ENCODE results near the gene SIGMAR1. TPM values are rescaled to one million over a fixed set of nuclear protein-coding genes. Genes with fewer than 3 reads are reported as not detected.

Gene SIGMAR1
- total RNA-seq, 1 experiment from 2014 or later: 99.8 TPM

DNA sequence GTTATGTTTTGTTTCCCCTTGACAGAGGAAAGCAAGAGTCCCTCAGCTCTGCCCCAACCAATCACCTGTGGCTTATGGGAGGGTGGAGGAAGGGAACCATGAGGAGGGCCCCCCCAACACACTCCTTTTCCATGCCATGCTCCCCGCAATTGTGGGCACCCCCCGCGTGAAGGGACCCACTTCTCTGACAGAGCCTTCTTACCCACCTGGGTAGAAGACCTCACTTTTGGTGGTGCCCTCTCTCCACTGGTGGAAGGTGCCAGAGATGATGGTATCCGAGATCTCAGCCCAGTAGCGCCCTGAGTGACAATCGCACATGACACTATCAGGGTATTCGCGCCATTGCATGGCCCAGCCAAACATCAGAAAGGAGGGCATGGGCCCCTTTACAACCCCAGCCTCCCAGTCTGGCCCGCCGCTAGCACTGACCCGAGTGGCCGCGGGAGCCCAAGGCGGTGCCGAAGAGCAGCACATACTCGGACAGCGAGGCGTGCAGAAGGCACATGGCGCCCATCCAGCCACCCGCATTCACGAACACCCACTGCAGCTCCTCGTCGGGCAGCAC is 714 bp downstream of the SIGMAR1 start:
- intact Hi-C loops (cut with micrococcal nuclease): no loop called here
- Mint-ChIP-seq H3K36me3 (ENCODE audit: insufficient read depth, unreplicated experiment) (peaks cover 22% of the 10 kb centered on the region), H3K4me3 (ENCODE audit: unreplicated experiment) (peak overlapping the region; percentile 92), H3K27ac (ENCODE audit: low read depth, unreplicated experiment) (peak overlapping the region; percentile 97), H3K9me3 (ENCODE audit: unreplicated experiment) (no peaks in the 10 kb centered on the region), H3K27me3 (ENCODE audit: insufficient read depth, unreplicated experiment) (no peaks in the 10 kb centered on the region), H3K4me1 (ENCODE audit: insufficient read depth, unreplicated experiment) (peaks cover 31% of the 10 kb centered on the region)
- TF ChIP-seq, protein P1, sequence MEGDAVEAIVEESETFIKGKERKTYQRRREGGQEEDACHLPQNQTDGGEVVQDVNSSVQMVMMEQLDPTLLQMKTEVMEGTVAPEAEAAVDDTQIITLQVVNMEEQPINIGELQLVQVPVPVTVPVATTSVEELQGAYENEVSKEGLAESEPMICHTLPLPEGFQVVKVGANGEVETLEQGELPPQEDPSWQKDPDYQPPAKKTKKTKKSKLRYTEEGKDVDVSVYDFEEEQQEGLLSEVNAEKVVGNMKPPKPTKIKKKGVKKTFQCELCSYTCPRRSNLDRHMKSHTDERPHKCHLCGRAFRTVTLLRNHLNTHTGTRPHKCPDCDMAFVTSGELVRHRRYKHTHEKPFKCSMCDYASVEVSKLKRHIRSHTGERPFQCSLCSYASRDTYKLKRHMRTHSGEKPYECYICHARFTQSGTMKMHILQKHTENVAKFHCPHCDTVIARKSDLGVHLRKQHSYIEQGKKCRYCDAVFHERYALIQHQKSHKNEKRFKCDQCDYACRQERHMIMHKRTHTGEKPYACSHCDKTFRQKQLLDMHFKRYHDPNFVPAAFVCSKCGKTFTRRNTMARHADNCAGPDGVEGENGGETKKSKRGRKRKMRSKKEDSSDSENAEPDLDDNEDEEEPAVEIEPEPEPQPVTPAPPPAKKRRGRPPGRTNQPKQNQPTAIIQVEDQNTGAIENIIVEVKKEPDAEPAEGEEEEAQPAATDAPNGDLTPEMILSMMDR (IDR thresholded peaks at IDR 0.05; ENCODE audit: unreplicated experiment): no peak
- DNase-seq (ENCODE audit: unreplicated experiment): no peak
- no TSS peak for BruUV-seq (replicated peaks)
- POLR2A ChIA-PET: interaction anchor here (0.8 to 3.8 kb wide), 13 partner anchors 9 to 968 kb away, joined by 3 to 48 read pairs (median 6); partner anchors contain the start of genes CCL27, DCTN3, GALT and RPP25L
- CTCF ChIA-PET: interaction anchor here (0.6 to 6.5 kb wide), 7 partner anchors 9 to 305 kb away, joined by 3 to 113 read pairs (median 4); partner anchors contain the start of genes GALT and RPP25L

DNA sequence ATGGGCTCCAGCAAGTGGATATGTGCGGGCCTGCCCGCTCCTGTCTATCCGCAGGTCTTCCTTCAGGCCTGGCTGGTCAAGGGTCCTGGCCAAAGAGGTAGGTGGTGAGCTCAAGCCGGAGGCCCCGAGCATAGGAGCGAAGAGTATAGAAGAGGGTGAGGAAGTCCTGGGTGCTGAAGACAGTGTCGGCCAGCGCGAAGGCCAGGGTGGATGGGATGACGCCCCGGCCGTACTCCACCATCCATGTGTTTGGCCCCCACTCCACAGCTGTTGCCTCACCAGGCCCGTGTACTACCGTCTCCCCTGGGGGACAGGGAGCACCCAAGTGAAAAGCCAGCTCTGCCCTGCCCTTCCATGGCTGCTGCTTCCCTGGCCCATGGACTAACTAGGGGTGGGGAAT is 2.0 kb downstream of the SIGMAR1 start:
- ChIA-PET CTCF (interaction anchor here (0.6 to 6.5 kb wide), 13 partner anchors 10 to 615 kb away, joined by 3 to 113 read pairs (median 6); partner anchors contain the start of genes DCTN3, GALT and RPP25L), POLR2A (interaction anchor here (0.6 to 3.8 kb wide), 4 partner anchors 10 to 29 kb away, joined by 4 to 48 read pairs (median 12); partner anchors contain the start of genes GALT and RPP25L)
- Mint-ChIP-seq H3K4me3 (ENCODE audit: unreplicated experiment) (peak overlapping the region; percentile 92), H3K27ac (ENCODE audit: low read depth, unreplicated experiment) (peak overlapping the region; percentile 49), H3K36me3 (ENCODE audit: insufficient read depth, unreplicated experiment) (peaks cover 22% of the 10 kb centered on the region), H3K9me3 (ENCODE audit: unreplicated experiment) (no peaks in the 10 kb centered on the region), H3K27me3 (ENCODE audit: insufficient read depth, unreplicated experiment) (peaks cover 5% of the 10 kb centered on the region), H3K4me1 (ENCODE audit: insufficient read depth, unreplicated experiment) (peaks cover 30% of the 10 kb centered on the region)
- intact Hi-C loops (cut with micrococcal nuclease): no loop called here
- TF ChIP-seq, protein P1 (IDR thresholded peaks at IDR 0.05; ENCODE audit: unreplicated experiment): no peak
- no peak for DNase-seq (ENCODE audit: unreplicated experiment)
- no TSS peak for BruUV-seq (replicated peaks)

DNA sequence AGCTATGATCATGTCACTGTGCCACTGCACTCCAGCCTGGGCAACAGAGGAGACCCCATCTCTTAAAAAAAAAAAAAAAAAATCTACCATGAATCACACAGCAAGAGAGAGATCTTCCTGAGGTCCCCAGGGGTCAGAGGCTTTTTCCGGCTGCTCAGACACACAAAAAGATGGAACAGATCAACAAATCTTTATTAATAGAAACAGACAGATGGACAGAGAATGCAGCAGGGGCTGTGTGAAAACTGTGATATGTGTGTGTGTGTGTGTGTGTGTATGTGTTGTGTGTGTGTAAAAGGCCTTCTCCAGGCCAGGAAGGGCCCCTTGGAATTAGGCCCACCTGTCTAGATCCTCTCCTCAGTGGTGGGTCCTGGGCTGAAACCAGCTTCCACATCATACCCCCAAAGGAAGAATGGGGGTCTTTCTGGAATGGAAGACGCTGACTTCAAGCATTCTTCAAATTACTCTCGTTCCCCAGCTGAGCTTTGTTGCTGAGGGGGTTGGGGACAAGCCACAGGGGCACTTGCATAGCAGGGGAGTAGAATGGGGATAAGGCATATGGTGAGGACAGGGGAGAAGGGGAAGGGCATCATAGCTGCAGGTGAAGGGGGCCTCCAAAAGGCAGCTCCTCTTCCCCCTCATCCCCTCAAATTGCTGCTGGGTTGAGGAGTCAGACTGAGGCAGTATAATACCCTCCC is 2.9 kb downstream of the SIGMAR1 start:
- intact Hi-C loops (cut with micrococcal nuclease): loop anchor here (1.0 kb wide), 1 partner anchor 22 kb away; the partner anchor contains the start of gene RPP25L
- peaks cover 36% of the 10 kb centered on the region for H3K4me1 Mint-ChIP-seq (ENCODE audit: insufficient read depth, unreplicated experiment)
- BruUV-seq (replicated peaks): TSS peak; percentile 49
- no peaks in the 10 kb centered on the region for H3K9me3 Mint-ChIP-seq (ENCODE audit: unreplicated experiment)
- ChIA-PET CTCF (interaction anchor here (0.6 to 6.5 kb wide), 28 partner anchors 11 to 1607 kb away, joined by 3 to 113 read pairs (median 4); partner anchors contain the start of genes DCTN3, GALT, IL11RA and RPP25L), POLR2A (interaction anchor here (1.1 to 2.1 kb wide), 7 partner anchors 10 to 31 kb away, joined by 3 to 13 read pairs (median 6); partner anchors contain the start of genes DCTN3, GALT and RPP25L)
- TF ChIP-seq, protein P1 (IDR thresholded peaks at IDR 0.05; ENCODE audit: unreplicated experiment): no peak
- no peak overlapping the region for H3K4me3 Mint-ChIP-seq (ENCODE audit: unreplicated experiment)
- DNase-seq (ENCODE audit: unreplicated experiment): no peak
- no peak overlapping the region for H3K27ac Mint-ChIP-seq (ENCODE audit: low read depth, unreplicated experiment)
- H3K36me3 Mint-ChIP-seq (ENCODE audit: insufficient read depth, unreplicated experiment): peaks cover 22% of the 10 kb centered on the region
- peaks cover 14% of the 10 kb centered on the region for H3K27me3 Mint-ChIP-seq (ENCODE audit: insufficient read depth, unreplicated experiment)
